GM19035 (cell line): ENCODE results near the gene CXCL11.
A peak's percentile ranks its signal among the peaks of the same experiment; 100 is the strongest.
"Not testable (repeated sequence)": the region's sequence is repeated elsewhere in the genome, so short reads cannot be mapped to it uniquely, and the experiment has no call there.

ENCODE experiments used
- ATAC-seq: cut with Tn5 transposase; IDR thresholded peaks from one replicate; pipeline ENCODE4 v1.9.1; 2021; ENCODE audit not compliant: unreplicated experiment

CXCL11 gene

DNA sequence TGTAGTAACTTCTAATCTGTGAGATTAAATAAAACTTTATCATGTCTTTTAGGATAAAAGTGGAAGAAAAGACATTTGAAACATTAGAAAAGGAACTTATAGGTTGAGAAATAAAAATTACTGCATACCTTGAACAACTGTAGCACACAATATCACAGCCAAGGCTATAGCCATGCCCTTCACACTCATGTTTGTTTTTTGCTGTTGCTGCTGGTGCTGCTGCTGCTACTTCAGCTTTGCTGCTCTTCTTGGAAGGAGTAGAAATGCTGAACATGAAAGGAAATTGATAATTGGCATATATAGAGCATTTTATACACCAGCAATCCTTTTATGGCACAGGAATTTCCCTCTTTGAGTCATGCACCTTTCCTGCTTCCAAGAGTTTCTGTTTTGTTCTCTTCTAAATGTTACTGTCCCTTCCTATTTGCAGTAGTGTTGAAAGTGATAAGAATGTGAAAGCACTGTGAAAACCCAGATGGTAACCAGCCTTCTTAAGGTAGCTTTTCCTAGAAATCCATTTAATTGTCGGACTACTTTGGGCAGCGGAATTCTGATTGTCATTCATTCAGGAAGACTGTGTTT lies at the start of gene CXCL11:
Gene CXCL11, minus strand, starts transcription at position 272 of the 582 bp plus-strand sequence. Its CDS starts 83 bp downstream, at position 189.
- ATAC-seq: no peak

DNA sequence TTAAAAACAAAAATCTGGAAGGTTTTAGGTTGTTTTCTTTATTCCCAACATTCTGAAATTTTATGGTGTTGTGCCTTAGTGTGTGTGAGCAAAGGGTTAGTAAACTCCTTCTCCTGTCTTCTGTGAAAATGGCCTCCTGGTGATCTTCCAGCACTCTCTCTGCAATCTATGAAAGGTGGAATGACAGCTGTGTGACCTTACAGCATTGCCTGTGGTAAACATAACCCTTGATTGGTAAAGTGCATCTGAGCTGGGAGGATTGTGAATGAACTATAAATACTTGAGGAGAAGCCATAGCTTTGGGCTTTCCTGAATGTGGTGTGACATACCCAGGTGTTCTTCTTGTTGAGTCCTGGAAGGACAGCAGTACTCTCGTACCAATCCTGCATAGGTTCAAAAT lies 48.7 kb upstream of the CXCL11 start:
- ATAC-seq: no peak

DNA sequence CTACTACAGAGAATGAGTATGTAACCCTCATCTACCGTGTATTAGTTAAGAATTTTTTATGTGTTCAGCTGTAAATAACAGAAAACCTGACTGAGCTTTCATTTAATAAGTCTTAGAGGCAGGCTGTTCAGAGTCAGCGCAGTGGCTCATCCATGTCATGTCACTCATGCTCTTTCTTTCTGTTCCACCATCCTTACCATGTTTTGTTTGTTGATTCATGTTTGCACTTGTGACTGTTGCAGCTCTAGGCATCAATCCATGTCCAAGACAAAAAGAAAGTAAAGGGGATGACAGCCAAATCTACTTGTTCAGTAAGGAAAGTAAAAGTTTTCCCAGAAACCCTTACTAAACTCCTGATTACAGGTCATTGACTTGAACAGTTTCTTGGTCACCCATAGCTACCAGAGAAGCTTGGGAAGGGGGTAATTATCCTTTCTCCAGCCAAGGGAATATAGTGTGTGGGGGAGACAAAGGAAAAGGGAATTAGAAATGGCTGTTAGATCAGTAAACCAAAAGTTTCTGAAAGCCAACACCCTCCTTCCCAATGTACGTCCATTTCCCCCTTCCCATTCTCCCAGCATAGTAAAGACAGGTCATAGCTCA lies 47.6 kb upstream of the CXCL11 start:
- ATAC-seq: no peak

DNA sequence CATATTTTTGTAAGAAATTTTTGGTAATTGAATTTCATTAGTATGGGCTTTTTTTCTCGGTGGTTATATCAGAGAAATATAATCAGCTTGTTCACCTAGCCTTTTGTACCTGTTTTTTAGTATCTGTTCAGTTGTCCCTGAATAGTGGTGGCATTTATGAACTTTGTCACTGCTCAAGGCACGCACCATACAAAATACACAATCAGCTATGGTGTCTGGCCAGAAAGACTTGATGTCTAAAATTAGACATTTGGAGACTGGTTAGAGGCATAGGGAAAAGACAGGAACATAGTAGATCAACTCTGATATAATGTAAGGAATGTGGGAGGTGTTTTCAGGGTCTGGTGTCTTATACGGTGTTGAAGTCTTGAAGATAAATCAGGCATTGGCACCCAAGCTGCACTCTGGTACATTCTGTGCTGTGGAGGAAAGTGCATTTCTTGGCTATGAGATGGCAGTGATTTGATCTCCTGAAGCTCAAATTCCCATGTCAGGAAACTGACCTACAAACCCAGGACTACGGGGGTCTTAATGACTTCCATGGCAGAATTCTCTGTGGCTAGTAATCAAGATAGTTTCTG lies 42.3 kb upstream of the CXCL11 start:
- ATAC-seq: no peak

DNA sequence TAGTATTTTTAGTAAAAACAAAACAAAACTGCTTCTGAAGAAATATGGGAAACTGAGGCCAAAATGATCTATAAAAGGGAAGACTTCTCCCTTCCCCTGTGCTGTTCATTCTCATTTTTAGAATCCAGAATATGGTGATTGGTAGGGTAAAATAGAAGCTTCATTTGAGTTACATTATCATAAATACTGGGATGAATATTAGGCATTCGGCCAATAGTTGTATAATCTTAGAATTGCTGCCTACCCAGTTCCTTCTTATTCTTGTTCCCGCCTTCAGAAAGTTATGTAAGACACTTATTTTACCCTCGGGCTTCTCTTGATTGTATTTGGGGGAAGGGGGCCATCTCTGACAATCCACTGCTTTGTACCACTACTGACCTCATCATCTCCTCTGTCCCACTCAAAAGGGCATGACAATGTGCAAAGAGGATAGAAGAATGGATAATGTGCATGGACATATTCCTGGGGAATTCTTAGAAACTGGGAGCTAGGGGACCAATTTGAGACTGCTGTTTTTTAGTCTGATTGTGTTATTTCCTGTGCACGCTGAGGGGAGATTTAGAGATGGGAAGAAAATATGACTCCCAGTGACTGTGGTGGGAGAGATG lies 39.2 kb upstream of the CXCL11 start:
- no peak for ATAC-seq

DNA sequence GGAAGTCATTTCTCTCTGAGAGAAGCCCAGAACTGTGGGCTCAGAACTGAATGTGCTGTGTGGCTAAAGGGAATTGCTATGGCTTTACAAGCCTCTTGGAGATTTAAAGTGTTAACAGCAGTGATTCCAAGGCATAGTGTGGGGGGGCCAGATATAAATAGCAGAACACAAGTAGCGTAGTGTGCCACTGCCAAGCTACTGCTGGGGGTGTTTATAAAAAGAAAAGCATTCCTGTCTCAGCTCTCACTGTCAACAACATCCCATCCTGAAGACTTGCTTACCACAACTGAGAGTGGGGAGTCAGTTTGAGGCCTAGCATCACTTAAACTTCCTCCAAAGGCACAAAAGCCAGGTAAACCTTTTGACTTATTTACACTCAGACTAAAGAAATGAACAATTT lies 38.6 kb upstream of the CXCL11 start, which contains the start of gene ART3:
Gene ART3, plus strand, starts transcription at position 242 of the 400 bp plus-strand sequence. CDS start 1,181 bp downstream, outside the sequence.
- no peak for ATAC-seq

DNA sequence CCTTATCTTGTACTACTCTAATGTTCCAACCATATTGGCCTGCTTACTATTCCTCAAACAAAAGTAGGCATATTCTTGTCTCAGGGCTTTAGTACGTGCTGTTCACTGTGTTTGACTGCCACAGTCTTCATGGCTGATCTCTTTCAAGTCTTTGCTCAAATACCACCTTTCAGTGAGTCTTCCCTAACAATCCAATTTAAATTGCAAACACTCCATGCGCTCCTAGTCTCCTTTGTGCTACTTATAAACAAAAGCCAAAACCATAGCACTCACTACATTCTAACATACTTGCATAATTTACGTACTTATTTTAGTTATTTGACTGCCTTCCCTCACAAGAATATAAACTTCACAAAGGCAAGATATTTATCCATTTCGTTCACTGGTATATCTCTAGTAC lies 36.9 kb upstream of the CXCL11 start:
- no peak for ATAC-seq

DNA sequence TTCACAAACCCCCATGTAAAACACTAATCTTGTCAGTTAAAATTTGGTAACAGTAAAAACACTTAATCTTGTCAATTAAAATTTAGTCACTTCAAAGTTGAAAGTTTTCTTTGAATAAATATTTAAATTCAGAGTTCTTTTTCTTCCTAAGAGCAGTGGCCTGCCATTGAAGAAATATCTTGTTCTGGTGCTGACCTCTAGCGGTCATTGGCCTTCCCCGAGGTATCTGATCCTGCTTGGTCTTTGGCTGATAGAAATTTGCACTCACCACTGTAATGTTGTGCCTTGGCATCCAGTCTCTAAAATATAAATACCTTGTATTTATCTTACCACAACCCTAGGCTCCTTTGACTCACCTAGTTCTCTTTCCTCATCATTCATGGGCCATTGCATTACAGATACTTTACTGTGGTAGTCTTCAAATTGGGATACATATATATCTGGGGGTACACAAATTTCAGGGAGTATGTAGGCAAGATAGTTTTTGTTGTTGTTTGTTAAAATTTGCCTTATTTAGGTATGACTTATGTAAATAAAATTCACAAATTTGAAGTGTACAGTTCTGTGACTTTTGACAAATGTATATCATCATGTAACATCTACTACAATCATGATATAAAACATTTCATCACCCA lies 31.9 kb upstream of the CXCL11 start:
- ATAC-seq: no peak

DNA sequence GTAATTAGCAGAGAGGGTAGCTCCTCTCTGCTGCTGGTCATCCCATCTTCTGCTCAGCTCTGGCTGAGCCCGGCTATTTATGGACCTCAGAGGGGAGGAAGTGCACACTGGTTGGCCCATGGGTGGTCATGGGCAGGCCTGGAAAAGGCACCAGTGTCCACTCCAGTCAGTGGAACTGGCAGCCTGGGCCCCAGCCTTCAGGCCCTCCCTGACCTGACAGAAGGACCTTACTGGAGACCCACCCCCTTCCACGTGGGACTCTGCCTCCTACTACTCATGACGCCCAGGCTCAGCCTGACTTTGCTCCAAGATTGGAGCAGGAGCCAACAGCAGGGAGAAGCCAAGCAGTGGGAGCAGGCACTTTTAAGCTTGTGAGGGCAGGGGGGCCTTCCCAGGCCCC lies 30.7 kb upstream of the CXCL11 start:
- ATAC-seq: no peak

DNA sequence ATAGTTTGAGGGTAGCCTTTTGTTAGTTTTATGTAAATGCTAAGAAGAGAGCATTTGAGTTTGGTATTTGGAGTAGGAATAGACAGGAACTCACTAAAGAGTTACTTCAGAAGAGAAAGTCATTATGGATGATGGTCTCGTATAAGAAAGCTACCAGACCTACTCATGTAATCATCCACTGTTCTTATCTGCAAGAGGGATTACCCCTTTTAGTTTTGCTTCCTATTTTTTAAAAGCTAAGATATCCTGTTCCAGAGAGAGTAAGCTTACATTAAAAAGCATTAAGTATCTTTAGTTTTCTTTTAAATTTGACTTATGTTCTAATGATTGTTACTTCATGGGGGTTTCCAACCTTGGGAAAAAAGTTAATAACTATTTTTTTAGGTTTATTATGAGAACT lies 26.1 kb upstream of the CXCL11 start:
- ATAC-seq: peak; percentile 67

DNA sequence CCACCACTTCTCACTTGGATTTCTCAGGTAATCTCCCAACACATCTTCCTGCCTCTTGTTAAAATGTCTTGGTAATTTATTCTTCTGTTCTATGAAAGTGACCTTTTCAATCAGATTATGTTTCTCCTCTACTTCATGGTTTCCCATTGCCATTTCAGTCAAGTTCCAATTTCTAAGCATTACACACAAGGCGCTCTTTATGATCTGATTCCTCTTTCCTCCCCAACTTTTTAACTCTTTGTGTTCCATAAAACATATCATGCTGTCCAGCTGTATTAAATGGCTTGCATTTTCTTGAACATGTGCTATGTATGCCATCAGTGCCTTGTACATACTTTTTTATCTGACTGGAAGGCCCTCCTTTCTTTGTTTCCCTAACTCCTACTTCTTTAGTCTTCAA lies 25.6 kb upstream of the CXCL11 start:
- no peak for ATAC-seq

DNA sequence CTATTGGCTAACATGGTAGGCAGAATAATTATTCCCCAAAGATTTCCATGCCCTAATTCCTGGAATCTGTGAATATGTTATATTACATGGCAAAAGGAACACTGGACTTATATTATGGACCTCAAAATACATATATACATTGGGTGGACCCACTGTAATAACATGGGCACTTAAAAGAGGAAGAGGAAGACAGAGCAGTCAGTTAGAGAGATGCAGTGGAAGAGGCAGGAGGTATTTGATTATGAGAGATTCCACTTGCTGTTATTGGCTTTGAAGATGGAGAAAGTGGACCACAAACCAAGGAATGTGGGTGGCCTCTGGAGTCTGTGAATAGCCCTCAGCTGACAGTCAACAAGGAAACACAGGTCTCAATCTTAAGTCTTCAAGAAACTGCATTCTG lies 24.6 kb upstream of the CXCL11 start:
- ATAC-seq: no peak

DNA sequence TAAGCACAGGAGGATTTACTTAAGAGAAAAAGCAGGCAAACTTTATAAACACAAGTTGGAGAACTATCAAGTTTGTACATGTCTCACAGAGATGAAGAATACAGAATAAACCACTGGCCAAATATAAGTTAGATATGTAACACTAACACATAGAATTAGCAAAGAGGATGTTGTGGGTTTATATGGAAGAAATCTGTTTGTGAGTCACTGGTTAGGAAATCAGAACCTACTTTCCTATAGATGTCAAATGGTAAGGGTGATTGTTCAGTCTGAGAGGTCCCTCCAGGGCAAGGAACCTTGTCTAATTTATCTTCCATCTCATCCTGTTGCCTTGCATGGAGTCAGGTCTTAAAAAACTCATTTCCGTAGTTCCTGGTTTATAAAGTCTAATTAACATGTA lies 23.9 kb upstream of the CXCL11 start:
- ATAC-seq: no peak

DNA sequence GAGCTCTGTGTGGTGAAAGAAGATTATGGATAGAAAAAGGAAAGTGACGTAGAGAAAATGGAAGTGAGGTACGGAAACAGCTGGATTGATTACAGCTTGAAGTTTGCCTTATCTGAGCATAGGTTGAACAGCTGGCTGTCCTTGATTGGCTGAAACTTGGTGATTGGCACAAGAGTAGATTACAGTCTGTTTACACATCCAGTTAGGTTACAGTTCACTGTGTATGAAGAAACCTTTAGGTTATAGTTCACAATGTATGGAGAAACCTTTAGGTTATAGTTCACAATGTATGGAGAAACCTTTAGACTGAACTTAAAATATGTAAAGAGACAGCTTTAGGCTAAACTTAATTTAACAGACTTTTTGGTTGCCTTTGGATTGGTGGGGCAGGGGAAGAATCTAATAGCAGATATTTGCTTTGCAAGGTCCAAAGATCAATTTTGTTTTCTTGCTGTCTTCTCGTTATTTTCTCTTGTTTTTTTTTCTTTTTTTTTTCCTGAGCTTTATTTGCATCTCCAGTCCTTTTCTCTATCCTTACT lies 23.1 kb upstream of the CXCL11 start:
- no peak for ATAC-seq

DNA sequence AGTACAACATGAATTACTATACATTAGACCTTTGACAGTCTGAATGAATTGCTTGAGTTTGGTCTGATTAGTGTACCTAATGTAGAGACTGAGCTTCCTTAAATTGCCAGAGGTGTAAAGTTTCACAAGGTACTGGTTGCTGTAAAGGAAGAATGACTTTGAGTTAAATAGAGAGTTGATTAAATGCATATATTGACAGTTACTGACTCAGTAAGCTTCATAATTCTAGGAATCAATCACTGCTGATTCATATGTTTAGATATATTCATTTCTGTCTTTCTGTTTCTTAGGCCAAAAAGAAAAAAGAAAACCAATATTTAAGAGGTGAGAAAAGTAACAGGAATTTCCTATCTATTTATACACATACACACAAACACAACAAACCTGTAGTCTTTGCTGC lies 22.4 kb upstream of the CXCL11 start:
- peak; percentile 41 for ATAC-seq

DNA sequence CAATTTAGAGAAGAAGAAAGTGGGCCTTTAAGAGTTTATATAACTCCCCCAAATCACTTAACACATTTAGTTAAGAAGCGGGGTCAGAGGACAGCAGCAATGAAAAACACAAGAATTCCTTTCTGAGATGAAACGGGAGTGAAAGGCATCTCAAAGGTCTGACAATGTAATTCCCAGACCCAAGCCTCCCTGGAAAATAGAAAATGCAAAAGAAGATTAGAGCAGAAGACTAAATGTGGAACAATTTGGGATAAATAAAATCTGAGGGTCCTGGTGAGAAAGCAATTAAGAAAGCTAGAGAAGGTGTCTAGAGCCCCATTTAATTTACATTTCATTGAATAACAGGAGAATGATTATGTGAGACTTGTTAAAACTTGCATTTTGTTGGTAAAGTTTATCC lies 19.6 kb upstream of the CXCL11 start:
- ATAC-seq: no peak

DNA sequence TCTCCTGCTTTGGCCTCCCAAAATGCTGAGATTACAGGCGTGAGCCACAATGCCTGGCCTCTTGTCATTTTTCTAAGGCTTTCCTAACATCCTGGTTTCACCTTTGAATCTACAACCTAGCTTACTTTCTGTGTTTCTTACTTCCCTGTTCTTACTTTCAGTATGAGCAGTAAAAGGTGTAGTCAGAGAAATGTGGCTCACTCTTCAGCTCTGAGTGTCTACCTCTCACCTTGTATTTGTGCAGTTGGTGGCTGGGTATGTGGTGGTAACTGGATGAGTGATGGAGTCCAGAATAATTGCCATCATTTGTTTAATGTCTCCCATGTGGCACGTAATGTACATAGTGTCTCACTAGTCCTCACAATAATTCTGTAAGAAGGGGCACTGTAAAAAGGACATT lies 19.1 kb upstream of the CXCL11 start:
- ATAC-seq: peak; percentile 97

DNA sequence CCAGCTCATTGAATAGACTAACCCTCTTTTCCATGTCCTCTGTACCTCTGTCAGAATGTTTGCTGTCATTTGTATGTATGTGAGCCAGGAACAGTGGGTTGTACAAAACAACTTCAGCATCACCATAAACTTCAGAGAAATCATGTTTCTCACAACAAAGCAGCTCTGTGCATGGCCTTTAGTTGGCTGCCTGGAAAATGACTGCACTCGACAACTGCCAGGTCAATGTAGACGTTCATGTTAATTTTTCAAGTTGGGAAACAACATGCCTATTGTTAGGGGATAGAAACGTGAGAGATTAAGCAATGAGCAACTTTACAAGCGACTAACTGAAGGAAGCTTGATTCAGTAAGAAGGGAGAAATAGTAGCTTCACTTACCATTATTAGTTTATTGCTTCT lies 17.9 kb upstream of the CXCL11 start:
- no peak for ATAC-seq

DNA sequence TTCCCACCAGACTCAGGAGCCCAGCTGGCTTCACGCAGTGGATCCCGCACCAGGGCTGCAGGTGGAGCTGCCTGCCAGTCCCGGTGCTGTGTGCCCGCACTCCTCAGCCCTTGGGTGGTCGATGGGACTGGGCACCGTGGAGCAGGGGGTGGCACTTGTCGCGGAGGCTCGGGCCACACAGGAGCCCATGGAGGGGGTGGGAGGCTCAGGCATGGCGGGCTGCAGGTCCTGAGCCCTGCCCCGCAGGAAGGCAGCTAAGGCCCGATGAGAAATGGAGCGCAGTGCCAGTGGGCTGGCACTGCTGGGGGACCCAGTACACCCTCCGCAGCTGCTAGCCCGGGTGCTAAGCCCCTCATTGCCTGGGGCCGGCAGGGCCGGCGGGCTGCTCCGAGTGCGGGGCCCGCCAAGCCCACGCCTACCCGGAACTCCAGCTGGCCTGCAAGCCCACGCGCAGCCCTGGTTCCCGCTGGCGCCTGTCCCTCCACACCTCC lies 14.7 kb upstream of the CXCL11 start:
- not testable (repeated sequence) for ATAC-seq

DNA sequence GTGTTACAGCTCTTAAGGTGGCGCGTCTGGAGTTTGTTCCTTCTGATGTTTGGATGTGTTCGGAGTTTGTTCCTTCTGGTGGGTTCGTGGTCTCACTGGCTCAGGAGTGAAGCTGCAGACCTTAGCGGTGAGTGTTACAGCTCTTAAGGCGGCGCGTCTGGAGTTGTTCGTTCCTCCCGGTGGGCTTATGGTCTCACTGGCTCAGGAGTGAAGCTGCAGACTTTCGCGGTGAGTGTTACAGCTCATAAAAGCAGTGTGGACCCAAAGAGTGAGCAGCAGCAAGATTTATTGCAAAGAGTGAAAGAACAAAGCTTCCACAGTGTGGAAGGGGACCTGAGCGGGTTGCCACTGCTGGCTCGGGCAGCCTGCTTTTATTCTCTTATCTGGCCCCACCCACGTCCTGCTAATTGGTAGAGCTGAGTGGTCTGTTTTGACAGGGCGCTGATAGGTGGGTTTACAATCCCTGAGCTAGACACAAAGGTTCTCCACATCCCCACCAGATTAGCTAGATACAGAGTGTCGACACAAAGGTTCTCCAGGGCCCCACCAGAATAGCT lies 14.1 kb upstream of the CXCL11 start:
- ATAC-seq: not testable (repeated sequence)

DNA sequence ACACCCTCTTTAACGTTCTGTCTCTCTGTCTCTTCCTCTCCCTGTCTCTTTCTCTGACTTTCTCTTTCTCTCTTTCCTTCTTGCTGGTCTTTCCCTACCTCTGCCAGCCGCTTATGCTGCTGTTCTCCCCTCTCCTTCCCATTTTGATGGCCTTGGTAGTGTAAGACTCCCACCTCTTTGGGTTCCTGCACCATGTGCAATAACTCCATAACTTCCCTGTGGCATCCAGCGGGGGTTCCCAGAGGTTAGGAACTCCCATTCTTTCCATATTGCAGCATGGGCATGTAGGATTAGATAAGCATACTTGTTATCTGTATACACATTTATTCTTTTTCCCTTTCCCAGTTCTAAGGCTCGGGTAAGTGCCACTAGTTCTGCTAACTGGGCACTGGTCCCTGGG lies 8.8 kb upstream of the CXCL11 start:
- ATAC-seq: not testable (repeated sequence)
